ENCODE data around the gene SERF1A. TPM values are rescaled to one million over a fixed set of nuclear protein-coding genes. Genes with fewer than 3 reads are reported as not detected.
"Not testable (repeated sequence)": the region's sequence is repeated elsewhere in the genome, so short reads cannot be mapped to it uniquely, and the experiment has no call there.

SERF1A gene
- total RNA-seq (2014; rRNA removed; shearing (Covaris generic); ENCODE audit: low replicate concordance), result 3.5 TPM in 2 replicates

- not testable (repeated sequence) for H3K9ac ChIP-seq (ENCODE audit: low read length); H3K27ac ChIP-seq (ENCODE audit: low read length); H3K27me3 ChIP-seq (ENCODE audit: low read length); H3K4me1 ChIP-seq (ENCODE audit: low read length); DNase-seq; H3K9me3 ChIP-seq (ENCODE audit: low read length); H4K20me1 ChIP-seq (ENCODE audit: insufficient read depth, low read depth, low read length); H3K4me2 ChIP-seq (ENCODE audit: low read depth, low read length, poor library complexity, severe bottlenecking); H3K4me3 ChIP-seq (ENCODE audit: low read length); H3K36me3 ChIP-seq (ENCODE audit: insufficient read depth, low read length); H2AFZ ChIP-seq (ENCODE audit: low read length); H3K79me2 ChIP-seq (ENCODE audit: low read length); H3K9me2 ChIP-seq (replicated peaks; ENCODE audit: insufficient read depth, low read length)
Observed at GRCh38 chr5:70900533-70901271, at the start of gene SERF1A. SERF1A (plus strand) TSS chr5:70900669; CDS start chr5:70900870, 201 bp downstream.

- not testable (repeated sequence) for DNase-seq; H3K27me3 ChIP-seq (ENCODE audit: low read length); H3K9me2 ChIP-seq (replicated peaks; ENCODE audit: insufficient read depth, low read length); H3K9me3 ChIP-seq (ENCODE audit: low read length); H3K79me2 ChIP-seq (ENCODE audit: low read length); H3K9ac ChIP-seq (ENCODE audit: low read length); H3K4me1 ChIP-seq (ENCODE audit: low read length); H2AFZ ChIP-seq (ENCODE audit: low read length); H3K4me2 ChIP-seq (ENCODE audit: low read depth, low read length, poor library complexity, severe bottlenecking); H3K4me3 ChIP-seq (ENCODE audit: low read length); H3K36me3 ChIP-seq (ENCODE audit: insufficient read depth, low read length); H3K27ac ChIP-seq (ENCODE audit: low read length); H4K20me1 ChIP-seq (ENCODE audit: insufficient read depth, low read depth, low read length)
Observed at GRCh38 chr5:70866778-70867177, 33.7 kb upstream of the SERF1A start.

- not testable (repeated sequence) for H4K20me1 ChIP-seq (ENCODE audit: insufficient read depth, low read depth, low read length); H3K4me3 ChIP-seq (ENCODE audit: low read length); H3K4me2 ChIP-seq (ENCODE audit: low read depth, low read length, poor library complexity, severe bottlenecking); H3K27ac ChIP-seq (ENCODE audit: low read length); DNase-seq; H3K9ac ChIP-seq (ENCODE audit: low read length); H3K36me3 ChIP-seq (ENCODE audit: insufficient read depth, low read length); H3K9me2 ChIP-seq (replicated peaks; ENCODE audit: insufficient read depth, low read length); H3K4me1 ChIP-seq (ENCODE audit: low read length); H3K9me3 ChIP-seq (ENCODE audit: low read length); H2AFZ ChIP-seq (ENCODE audit: low read length); H3K27me3 ChIP-seq (ENCODE audit: low read length); H3K79me2 ChIP-seq (ENCODE audit: low read length)
Observed at GRCh38 chr5:70870626-70871025, 29.8 kb upstream of the SERF1A start.

- H3K9ac ChIP-seq (ENCODE audit: low read length); H3K9me3 ChIP-seq (ENCODE audit: low read length); H3K4me3 ChIP-seq (ENCODE audit: low read length); H3K36me3 ChIP-seq (ENCODE audit: insufficient read depth, low read length); H4K20me1 ChIP-seq (ENCODE audit: insufficient read depth, low read depth, low read length); H3K4me2 ChIP-seq (ENCODE audit: low read depth, low read length, poor library complexity, severe bottlenecking); H3K4me1 ChIP-seq (ENCODE audit: low read length); H2AFZ ChIP-seq (ENCODE audit: low read length); H3K27me3 ChIP-seq (ENCODE audit: low read length); H3K9me2 ChIP-seq (replicated peaks; ENCODE audit: insufficient read depth, low read length); H3K27ac ChIP-seq (ENCODE audit: low read length); H3K79me2 ChIP-seq (ENCODE audit: low read length); DNase-seq: not testable (repeated sequence)
Observed at GRCh38 chr5:70896076-70896475, 4.4 kb upstream of the SERF1A start.

- H3K4me1 ChIP-seq (ENCODE audit: low read length); H2AFZ ChIP-seq (ENCODE audit: low read length); H3K9ac ChIP-seq (ENCODE audit: low read length); H3K36me3 ChIP-seq (ENCODE audit: insufficient read depth, low read length); H3K27me3 ChIP-seq (ENCODE audit: low read length); H3K79me2 ChIP-seq (ENCODE audit: low read length); H4K20me1 ChIP-seq (ENCODE audit: insufficient read depth, low read depth, low read length); H3K9me3 ChIP-seq (ENCODE audit: low read length); DNase-seq; H3K4me2 ChIP-seq (ENCODE audit: low read depth, low read length, poor library complexity, severe bottlenecking); H3K27ac ChIP-seq (ENCODE audit: low read length); H3K4me3 ChIP-seq (ENCODE audit: low read length); H3K9me2 ChIP-seq (replicated peaks; ENCODE audit: insufficient read depth, low read length): not testable (repeated sequence)
Observed at GRCh38 chr5:70901272-70901571, 753 bp downstream of the SERF1A start.

- H3K27me3 ChIP-seq (ENCODE audit: low read length); H3K4me2 ChIP-seq (ENCODE audit: low read depth, low read length, poor library complexity, severe bottlenecking); DNase-seq; H3K9me3 ChIP-seq (ENCODE audit: low read length); H4K20me1 ChIP-seq (ENCODE audit: insufficient read depth, low read depth, low read length); H3K4me1 ChIP-seq (ENCODE audit: low read length); H3K36me3 ChIP-seq (ENCODE audit: insufficient read depth, low read length); H2AFZ ChIP-seq (ENCODE audit: low read length); H3K4me3 ChIP-seq (ENCODE audit: low read length); H3K27ac ChIP-seq (ENCODE audit: low read length); H3K79me2 ChIP-seq (ENCODE audit: low read length); H3K9me2 ChIP-seq (replicated peaks; ENCODE audit: insufficient read depth, low read length); H3K9ac ChIP-seq (ENCODE audit: low read length): not testable (repeated sequence)
Observed at GRCh38 chr5:70906624-70907023, 6.2 kb downstream of the SERF1A start.

- DNase-seq; H2AFZ ChIP-seq (ENCODE audit: low read length): not testable (repeated sequence)
Observed at GRCh38 chr5:70916829-70917228, 16.4 kb downstream of the SERF1A start.

GRCh38 chr5:70925211-70925562 is 24.7 kb downstream of the SERF1A start:
- H3K4me2 ChIP-seq (ENCODE audit: low read depth, low read length, poor library complexity, severe bottlenecking); H3K27ac ChIP-seq (ENCODE audit: low read length); H3K79me2 ChIP-seq (ENCODE audit: low read length); H4K20me1 ChIP-seq (ENCODE audit: insufficient read depth, low read depth, low read length); H3K27me3 ChIP-seq (ENCODE audit: low read length); H3K4me1 ChIP-seq (ENCODE audit: low read length); DNase-seq; H3K36me3 ChIP-seq (ENCODE audit: insufficient read depth, low read length); H3K9me2 ChIP-seq (replicated peaks; ENCODE audit: insufficient read depth, low read length); H3K9ac ChIP-seq (ENCODE audit: low read length); H3K4me3 ChIP-seq (ENCODE audit: low read length); H3K9me3 ChIP-seq (ENCODE audit: low read length); H2AFZ ChIP-seq (ENCODE audit: low read length): not testable (repeated sequence)

More at GRCh38 chr5:70916829-70917228, 16.4 kb downstream of the SERF1A start:
- H3K9ac ChIP-seq (ENCODE audit: low read length); H3K27me3 ChIP-seq (ENCODE audit: low read length); H3K79me2 ChIP-seq (ENCODE audit: low read length); H3K4me3 ChIP-seq (ENCODE audit: low read length); H3K4me2 ChIP-seq (ENCODE audit: low read depth, low read length, poor library complexity, severe bottlenecking); H3K9me3 ChIP-seq (ENCODE audit: low read length); H3K4me1 ChIP-seq (ENCODE audit: low read length); H3K27ac ChIP-seq (ENCODE audit: low read length); H3K9me2 ChIP-seq (replicated peaks; ENCODE audit: insufficient read depth, low read length); H4K20me1 ChIP-seq (ENCODE audit: insufficient read depth, low read depth, low read length); H3K36me3 ChIP-seq (ENCODE audit: insufficient read depth, low read length): not testable (repeated sequence)
